Measurements from ENCODE around the gene CCDC33. TPM values are rescaled to one million over a fixed set of nuclear protein-coding genes. Genes with fewer than 3 reads are reported as not detected.

The CCDC33 gene
- total RNA-seq, result not detected in 2 replicates
- long read RNA-seq, result 0 reads

- H3K27me3 Mint-ChIP-seq (ENCODE audit: unreplicated experiment), result peaks cover 3% of the 10 kb centered on the region
- H3K36me3 Mint-ChIP-seq (ENCODE audit: unreplicated experiment), result no peaks in the 10 kb centered on the region
- TF ChIP-seq CTCF (IDR thresholded peaks at IDR 0.05), result no peak
- no peak within 1 kb of the TSS for H3K27ac Mint-ChIP-seq (ENCODE audit: unreplicated experiment)
- peaks cover 43% of the 10 kb centered on the region for H3K4me1 Mint-ChIP-seq (ENCODE audit: unreplicated experiment)
- no peaks in the 10 kb centered on the region for H3K9me3 Mint-ChIP-seq (ENCODE audit: unreplicated experiment)
- DNase-seq (ENCODE audit: extremely low spot score, unreplicated experiment), result no peak
- H3K4me3 Mint-ChIP-seq (ENCODE audit: unreplicated experiment), result no peak within 1 kb of the TSS
Observed at GRCh38 chr15:74235962-74236361, at the start of gene CCDC33. Gene CCDC33 (plus strand): TSS chr15:74236326. CDS start chr15:74236720, 394 bp downstream.

- peaks cover 14% of the 10 kb centered on the region for H3K4me1 Mint-ChIP-seq (ENCODE audit: unreplicated experiment)
- H3K36me3 Mint-ChIP-seq (ENCODE audit: unreplicated experiment), result peaks cover 3% of the 10 kb centered on the region
- H3K4me3 Mint-ChIP-seq (ENCODE audit: unreplicated experiment), result no peak overlapping the region
- TF ChIP-seq CTCF (IDR thresholded peaks at IDR 0.05), result no peak
- H3K27me3 Mint-ChIP-seq (ENCODE audit: unreplicated experiment), result no peaks in the 10 kb centered on the region
- no peaks in the 10 kb centered on the region for H3K9me3 Mint-ChIP-seq (ENCODE audit: unreplicated experiment)
- H3K27ac Mint-ChIP-seq (ENCODE audit: unreplicated experiment), result no peak overlapping the region
- no peak for DNase-seq (ENCODE audit: extremely low spot score, unreplicated experiment)
Observed at GRCh38 chr15:74188216-74188615, 47.9 kb upstream of the CCDC33 start.

- Mint-ChIP-seq H3K9me3 (ENCODE audit: unreplicated experiment) (no peaks in the 10 kb centered on the region), H3K4me3 (ENCODE audit: unreplicated experiment) (no peak overlapping the region), H3K27ac (ENCODE audit: unreplicated experiment) (no peak overlapping the region), H3K27me3 (ENCODE audit: unreplicated experiment) (no peaks in the 10 kb centered on the region), H3K36me3 (ENCODE audit: unreplicated experiment) (peaks cover 3% of the 10 kb centered on the region), H3K4me1 (ENCODE audit: unreplicated experiment) (peaks cover 40% of the 10 kb centered on the region)
- no peak for TF ChIP-seq CTCF (IDR thresholded peaks at IDR 0.05)
- DNase-seq (ENCODE audit: extremely low spot score, unreplicated experiment), result no peak
Observed at GRCh38 chr15:74191798-74192197, 44.3 kb upstream of the CCDC33 start.

- Mint-ChIP-seq H3K4me3 (ENCODE audit: unreplicated experiment) (no peak overlapping the region), H3K4me1 (ENCODE audit: unreplicated experiment) (peaks cover 38% of the 10 kb centered on the region), H3K9me3 (ENCODE audit: unreplicated experiment) (no peaks in the 10 kb centered on the region), H3K27ac (ENCODE audit: unreplicated experiment) (no peak overlapping the region), H3K27me3 (ENCODE audit: unreplicated experiment) (no peaks in the 10 kb centered on the region), H3K36me3 (ENCODE audit: unreplicated experiment) (peaks cover 3% of the 10 kb centered on the region)
- TF ChIP-seq CTCF (IDR thresholded peaks at IDR 0.05), result no peak
- no peak for DNase-seq (ENCODE audit: extremely low spot score, unreplicated experiment)
Observed at GRCh38 chr15:74192751-74193150, 43.4 kb upstream of the CCDC33 start.

GRCh38 chr15:74193299-74193718, 42.8 kb upstream of the CCDC33 start:
- Mint-ChIP-seq H3K36me3 (ENCODE audit: unreplicated experiment) (peaks cover 3% of the 10 kb centered on the region), H3K27me3 (ENCODE audit: unreplicated experiment) (no peaks in the 10 kb centered on the region), H3K4me1 (ENCODE audit: unreplicated experiment) (peaks cover 40% of the 10 kb centered on the region), H3K27ac (ENCODE audit: unreplicated experiment) (no peak overlapping the region), H3K4me3 (ENCODE audit: unreplicated experiment) (no peak overlapping the region), H3K9me3 (ENCODE audit: unreplicated experiment) (no peaks in the 10 kb centered on the region)
- DNase-seq (ENCODE audit: extremely low spot score, unreplicated experiment), result no peak
- no peak for TF ChIP-seq CTCF (IDR thresholded peaks at IDR 0.05)

Measured in osteocyte (in vitro differentiated cells).